Measurements from ENCODE around the gene TMOD3. TPM values are rescaled to one million over a fixed set of nuclear protein-coding genes. Genes with fewer than 3 reads are reported as not detected.

The TMOD3 gene
- total RNA-seq, 1 experiment from 2014 or later, result 53.6 TPM

GRCh38 chr15:51936105-51936478 is 106.6 kb downstream of the TMOD3 start:
- no peak for TF ChIP-seq CTCF (IDR thresholded peaks at IDR 0.05; ENCODE audit: unreplicated experiment)
- no peaks in the 10 kb centered on the region for H3K27me3 Mint-ChIP-seq (ENCODE audit: unreplicated experiment)
- CTCF ChIA-PET, result interaction anchor here (0.9 kb wide), 1 partner anchor 9 kb away, joined by 3 read pairs; no protein-coding TSS in a partner anchor
- no peaks in the 10 kb centered on the region for H3K9me3 Mint-ChIP-seq (ENCODE audit: low read depth, unreplicated experiment)
- no peak overlapping the region for H3K4me3 Mint-ChIP-seq (ENCODE audit: low read depth, unreplicated experiment)
- no peaks in the 10 kb centered on the region for H3K4me1 Mint-ChIP-seq (ENCODE audit: low read depth, unreplicated experiment)
- H3K36me3 Mint-ChIP-seq (ENCODE audit: insufficient read depth, unreplicated experiment), result peaks cover 33% of the 10 kb centered on the region
- no peak for DNase-seq
- H3K27ac Mint-ChIP-seq (ENCODE audit: unreplicated experiment), result no peak overlapping the region
- intact Hi-C loops (cut with micrococcal nuclease; ENCODE audit: unreplicated experiment), result no loop called here
- no TSS peak for BruUV-seq (replicated peaks)

GRCh38 chr15:51938286-51938685 is 108.8 kb downstream of the TMOD3 start:
- CTCF ChIA-PET, result no interaction called here
- BruUV-seq (replicated peaks), result no TSS peak
- Mint-ChIP-seq H3K4me3 (ENCODE audit: low read depth, unreplicated experiment) (no peak overlapping the region), H3K36me3 (ENCODE audit: insufficient read depth, unreplicated experiment) (peaks cover 38% of the 10 kb centered on the region), H3K27ac (ENCODE audit: unreplicated experiment) (no peak overlapping the region), H3K9me3 (ENCODE audit: low read depth, unreplicated experiment) (no peaks in the 10 kb centered on the region), H3K4me1 (ENCODE audit: low read depth, unreplicated experiment) (no peaks in the 10 kb centered on the region), H3K27me3 (ENCODE audit: unreplicated experiment) (no peaks in the 10 kb centered on the region)
- intact Hi-C loops (cut with micrococcal nuclease; ENCODE audit: unreplicated experiment), result no loop called here
- no peak for TF ChIP-seq CTCF (IDR thresholded peaks at IDR 0.05; ENCODE audit: unreplicated experiment)
- DNase-seq, result no peak

- no peaks in the 10 kb centered on the region for H3K27me3 Mint-ChIP-seq (ENCODE audit: unreplicated experiment)
- CTCF ChIA-PET, result no interaction called here
- DNase-seq, result no peak
- no peak overlapping the region for H3K4me3 Mint-ChIP-seq (ENCODE audit: low read depth, unreplicated experiment)
- H3K9me3 Mint-ChIP-seq (ENCODE audit: low read depth, unreplicated experiment), result no peaks in the 10 kb centered on the region
- intact Hi-C loops (cut with micrococcal nuclease; ENCODE audit: unreplicated experiment), result no loop called here
- BruUV-seq (replicated peaks), result no TSS peak
- no peaks in the 10 kb centered on the region for H3K4me1 Mint-ChIP-seq (ENCODE audit: low read depth, unreplicated experiment)
- H3K27ac Mint-ChIP-seq (ENCODE audit: unreplicated experiment), result no peak overlapping the region
- TF ChIP-seq CTCF (IDR thresholded peaks at IDR 0.05; ENCODE audit: unreplicated experiment), result no peak
- H3K36me3 Mint-ChIP-seq (ENCODE audit: insufficient read depth, unreplicated experiment), result peaks cover 48% of the 10 kb centered on the region
Observed at GRCh38 chr15:51939216-51939615, 109.8 kb downstream of the TMOD3 start.

- Mint-ChIP-seq H3K27ac (ENCODE audit: unreplicated experiment) (no peak overlapping the region), H3K4me3 (ENCODE audit: low read depth, unreplicated experiment) (no peak overlapping the region), H3K27me3 (ENCODE audit: unreplicated experiment) (no peaks in the 10 kb centered on the region), H3K9me3 (ENCODE audit: low read depth, unreplicated experiment) (no peaks in the 10 kb centered on the region), H3K4me1 (ENCODE audit: low read depth, unreplicated experiment) (no peaks in the 10 kb centered on the region), H3K36me3 (ENCODE audit: insufficient read depth, unreplicated experiment) (peaks cover 60% of the 10 kb centered on the region)
- CTCF ChIA-PET, result no interaction called here
- DNase-seq, result no peak
- intact Hi-C loops (cut with micrococcal nuclease; ENCODE audit: unreplicated experiment), result no loop called here
- BruUV-seq (replicated peaks), result no TSS peak
- TF ChIP-seq CTCF (IDR thresholded peaks at IDR 0.05; ENCODE audit: unreplicated experiment), result no peak
Observed at GRCh38 chr15:51947124-51947523, 117.7 kb downstream of the TMOD3 start.
